ENCODE measurements around the gene VPS37C.

VPS37C gene

GRCh38 chr11:61110255-61111049, 50.8 kb downstream of the VPS37C start:
- no peaks in the 10 kb centered on the region for H3K4me1 ChIP-seq (ENCODE audit: control insufficient read depth, insufficient read depth, low read length)
- H3K27ac ChIP-seq (ENCODE audit: insufficient read depth, low read depth, low read length, poor library complexity, severe bottlenecking), result no peak overlapping the region
- H3K9me3 ChIP-seq (ENCODE audit: control insufficient read depth, low read length), result no peaks in the 10 kb centered on the region
- no peak overlapping the region for H3K4me3 ChIP-seq (ENCODE audit: insufficient read depth, low read depth, low read length)
- 95% methylated on average over 9 of the region's 9 CpGs for WGBS, 2 experiments
- H3K27me3 ChIP-seq (ENCODE audit: control insufficient read depth, insufficient read depth, low read length, poor library complexity, severe bottlenecking), result no peaks in the 10 kb centered on the region
- no peaks in the 10 kb centered on the region for H3K36me3 ChIP-seq (ENCODE audit: control insufficient read depth, insufficient read depth, low read length)

GRCh38 chr11:61109671-61110070, 51.6 kb downstream of the VPS37C start:
- H3K36me3 ChIP-seq (ENCODE audit: control insufficient read depth, insufficient read depth, low read length), result no peaks in the 10 kb centered on the region
- H3K27ac ChIP-seq (ENCODE audit: insufficient read depth, low read depth, low read length, poor library complexity, severe bottlenecking), result no peak overlapping the region
- WGBS, 2 experiments, result 90 to 93% methylated on average over 8 of the region's 8 CpGs
- H3K4me1 ChIP-seq (ENCODE audit: control insufficient read depth, insufficient read depth, low read length), result no peaks in the 10 kb centered on the region
- H3K9me3 ChIP-seq (ENCODE audit: control insufficient read depth, low read length), result no peaks in the 10 kb centered on the region
- H3K4me3 ChIP-seq (ENCODE audit: insufficient read depth, low read depth, low read length), result no peak overlapping the region
- no peaks in the 10 kb centered on the region for H3K27me3 ChIP-seq (ENCODE audit: control insufficient read depth, insufficient read depth, low read length, poor library complexity, severe bottlenecking)

- Histone ChIP-seq H3K36me3 (ENCODE audit: control insufficient read depth, insufficient read depth, low read length) (no peaks in the 10 kb centered on the region), H3K27me3 (ENCODE audit: control insufficient read depth, insufficient read depth, low read length, poor library complexity, severe bottlenecking) (no peaks in the 10 kb centered on the region), H3K27ac (ENCODE audit: insufficient read depth, low read depth, low read length, poor library complexity, severe bottlenecking) (no peak overlapping the region), H3K4me3 (ENCODE audit: insufficient read depth, low read depth, low read length) (no peak overlapping the region), H3K4me1 (ENCODE audit: control insufficient read depth, insufficient read depth, low read length) (no peaks in the 10 kb centered on the region), H3K9me3 (ENCODE audit: control insufficient read depth, low read length) (no peaks in the 10 kb centered on the region)
- WGBS, 2 experiments, result 93 to 94% methylated on average over 15 of the region's 15 CpGs
Measured at GRCh38 chr11:61108847-61109585, 52.2 kb downstream of the VPS37C start.

GRCh38 chr11:61107888-61108287, 53.3 kb downstream of the VPS37C start:
- H3K27ac ChIP-seq (ENCODE audit: insufficient read depth, low read depth, low read length, poor library complexity, severe bottlenecking), result no peak overlapping the region
- no peaks in the 10 kb centered on the region for H3K27me3 ChIP-seq (ENCODE audit: control insufficient read depth, insufficient read depth, low read length, poor library complexity, severe bottlenecking)
- H3K9me3 ChIP-seq (ENCODE audit: control insufficient read depth, low read length), result no peaks in the 10 kb centered on the region
- 89 to 92% methylated on average over 3 of the region's 3 CpGs for WGBS, 2 experiments
- H3K4me3 ChIP-seq (ENCODE audit: insufficient read depth, low read depth, low read length), result no peak overlapping the region
- H3K4me1 ChIP-seq (ENCODE audit: control insufficient read depth, insufficient read depth, low read length), result no peaks in the 10 kb centered on the region
- no peaks in the 10 kb centered on the region for H3K36me3 ChIP-seq (ENCODE audit: control insufficient read depth, insufficient read depth, low read length)

GRCh38 chr11:61106894-61107470, 54.2 kb downstream of the VPS37C start:
- no peaks in the 10 kb centered on the region for H3K4me1 ChIP-seq (ENCODE audit: control insufficient read depth, insufficient read depth, low read length)
- no peaks in the 10 kb centered on the region for H3K36me3 ChIP-seq (ENCODE audit: control insufficient read depth, insufficient read depth, low read length)
- H3K9me3 ChIP-seq (ENCODE audit: control insufficient read depth, low read length), result no peaks in the 10 kb centered on the region
- 89 to 91% methylated on average over 11 of the region's 11 CpGs for WGBS, 2 experiments
- H3K27ac ChIP-seq (ENCODE audit: insufficient read depth, low read depth, low read length, poor library complexity, severe bottlenecking), result no peak overlapping the region
- H3K27me3 ChIP-seq (ENCODE audit: control insufficient read depth, insufficient read depth, low read length, poor library complexity, severe bottlenecking), result no peaks in the 10 kb centered on the region
- H3K4me3 ChIP-seq (ENCODE audit: insufficient read depth, low read depth, low read length), result no peak overlapping the region

- Histone ChIP-seq H3K4me3 (ENCODE audit: insufficient read depth, low read depth, low read length) (no peak overlapping the region), H3K27ac (ENCODE audit: insufficient read depth, low read depth, low read length, poor library complexity, severe bottlenecking) (no peak overlapping the region), H3K9me3 (ENCODE audit: control insufficient read depth, low read length) (no peaks in the 10 kb centered on the region), H3K27me3 (ENCODE audit: control insufficient read depth, insufficient read depth, low read length, poor library complexity, severe bottlenecking) (no peaks in the 10 kb centered on the region), H3K36me3 (ENCODE audit: control insufficient read depth, insufficient read depth, low read length) (no peaks in the 10 kb centered on the region), H3K4me1 (ENCODE audit: control insufficient read depth, insufficient read depth, low read length) (no peaks in the 10 kb centered on the region)
- 90 to 95% methylated on average over 7 of the region's 7 CpGs for WGBS, 2 experiments
Measured at GRCh38 chr11:61106296-61106695, 54.9 kb downstream of the VPS37C start.

- no peaks in the 10 kb centered on the region for H3K4me1 ChIP-seq (ENCODE audit: control insufficient read depth, insufficient read depth, low read length)
- H3K36me3 ChIP-seq (ENCODE audit: control insufficient read depth, insufficient read depth, low read length), result no peaks in the 10 kb centered on the region
- no peaks in the 10 kb centered on the region for H3K9me3 ChIP-seq (ENCODE audit: control insufficient read depth, low read length)
- no peak overlapping the region for H3K4me3 ChIP-seq (ENCODE audit: insufficient read depth, low read depth, low read length)
- 92 to 94% methylated on average over 7 of the region's 7 CpGs for WGBS, 2 experiments
- no peak overlapping the region for H3K27ac ChIP-seq (ENCODE audit: insufficient read depth, low read depth, low read length, poor library complexity, severe bottlenecking)
- no peaks in the 10 kb centered on the region for H3K27me3 ChIP-seq (ENCODE audit: control insufficient read depth, insufficient read depth, low read length, poor library complexity, severe bottlenecking)
Measured at GRCh38 chr11:61104963-61105362, 56.3 kb downstream of the VPS37C start.

GRCh38 chr11:61103851-61104423, 57.3 kb downstream of the VPS37C start:
- no peak overlapping the region for H3K4me3 ChIP-seq (ENCODE audit: insufficient read depth, low read depth, low read length)
- no peaks in the 10 kb centered on the region for H3K9me3 ChIP-seq (ENCODE audit: control insufficient read depth, low read length)
- H3K27me3 ChIP-seq (ENCODE audit: control insufficient read depth, insufficient read depth, low read length, poor library complexity, severe bottlenecking), result no peaks in the 10 kb centered on the region
- H3K27ac ChIP-seq (ENCODE audit: insufficient read depth, low read depth, low read length, poor library complexity, severe bottlenecking), result no peak overlapping the region
- 95 to 97% methylated on average over 3 of the region's 3 CpGs for WGBS, 2 experiments
- H3K36me3 ChIP-seq (ENCODE audit: control insufficient read depth, insufficient read depth, low read length), result no peaks in the 10 kb centered on the region
- H3K4me1 ChIP-seq (ENCODE audit: control insufficient read depth, insufficient read depth, low read length), result no peaks in the 10 kb centered on the region

- WGBS, 2 experiments, result 90 to 92% methylated on average over 21 of the region's 21 CpGs
- H3K27me3 ChIP-seq (ENCODE audit: control insufficient read depth, insufficient read depth, low read length, poor library complexity, severe bottlenecking), result no peaks in the 10 kb centered on the region
Measured at GRCh38 chr11:61102667-61103571, 58.3 kb downstream of the VPS37C start.

More at GRCh38 chr11:61102667-61103571, 58.3 kb downstream of the VPS37C start:
- H3K9me3 ChIP-seq (ENCODE audit: control insufficient read depth, low read length), result no peaks in the 10 kb centered on the region
- H3K4me3 ChIP-seq (ENCODE audit: insufficient read depth, low read depth, low read length), result no peak overlapping the region
- H3K36me3 ChIP-seq (ENCODE audit: control insufficient read depth, insufficient read depth, low read length), result no peaks in the 10 kb centered on the region
- no peak overlapping the region for H3K27ac ChIP-seq (ENCODE audit: insufficient read depth, low read depth, low read length, poor library complexity, severe bottlenecking)
- no peaks in the 10 kb centered on the region for H3K4me1 ChIP-seq (ENCODE audit: control insufficient read depth, insufficient read depth, low read length)

Measured in ectodermal cell (in vitro differentiated cells).